HG02938 (cell line): ENCODE results near the gene OR52A1.
"Not testable (repeated sequence)": the region's sequence is repeated elsewhere in the genome, so short reads cannot be mapped to it uniquely, and the experiment has no call there.

ENCODE experiments used
- ATAC-seq: cut with Tn5 transposase; IDR thresholded peaks from one replicate; pipeline ENCODE4 v1.9.1; 2021; ENCODE audit warnings: mild to moderate bottlenecking, moderate library complexity; ENCODE audit not compliant: unreplicated experiment

Gene OR52A1

DNA sequence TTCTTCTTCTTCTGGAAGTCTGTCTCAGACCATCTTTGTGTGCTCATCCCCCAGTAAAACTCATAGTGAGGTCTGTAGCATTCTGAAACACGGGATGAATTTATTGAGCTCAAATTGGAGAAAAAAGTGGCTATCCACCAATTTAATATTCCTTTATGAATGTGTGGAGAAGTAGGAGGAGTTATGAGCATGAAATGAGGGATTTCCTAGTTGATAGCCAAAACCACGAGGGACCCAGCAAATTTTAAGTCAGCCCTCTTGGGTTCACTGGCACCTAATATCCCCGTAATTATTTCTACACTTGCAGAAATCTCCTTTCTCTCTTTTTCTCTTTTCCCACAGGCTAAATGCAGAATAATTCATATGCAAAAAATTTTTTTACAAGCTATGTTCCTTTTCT is at the start of gene OR52A1:
OR52A1 (minus strand) TSS at position 101 of the 400 bp plus-strand sequence. CDS start 2,388 bp downstream, outside the sequence.
- no peak for ATAC-seq

DNA sequence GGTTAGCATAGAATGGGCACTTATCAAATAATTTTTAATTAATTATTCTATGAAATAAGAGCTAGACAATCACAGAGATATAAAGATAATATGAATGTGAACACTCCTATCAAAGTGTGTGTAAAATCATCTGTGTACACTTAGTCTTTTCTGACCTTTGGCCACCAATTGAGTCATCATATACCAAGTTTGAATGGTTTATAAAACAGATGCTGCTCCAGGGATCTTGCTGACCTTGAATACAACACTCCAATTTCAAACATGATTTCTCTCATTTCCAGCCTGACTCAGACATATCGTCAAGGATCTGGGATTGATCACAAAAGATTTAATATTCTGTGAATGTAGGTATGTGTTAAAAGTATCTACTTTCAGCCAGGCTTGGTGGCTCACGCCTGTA is 48.8 kb upstream of the OR52A1 start:
- ATAC-seq, result no peak

GRCh38 chr11:5200582-5200981 is 46.0 kb upstream of the OR52A1 start, which contains the start of gene OR51V1:
TSS of gene OR51V1 (minus strand) at chr11:5200682. CDS start at chr11:5200682, 0 bp downstream.
- no peak for ATAC-seq

GRCh38 chr11:5198285-5198684 is 43.7 kb upstream of the OR52A1 start:
- ATAC-seq, result no peak

- no peak for ATAC-seq
Observed at GRCh38 chr11:5197536-5197935, 43.0 kb upstream of the OR52A1 start.

GRCh38 chr11:5196731-5197130 is 42.2 kb upstream of the OR52A1 start:
- ATAC-seq, result no peak

GRCh38 chr11:5196067-5196466 is 41.5 kb upstream of the OR52A1 start:
- ATAC-seq, result no peak

DNA sequence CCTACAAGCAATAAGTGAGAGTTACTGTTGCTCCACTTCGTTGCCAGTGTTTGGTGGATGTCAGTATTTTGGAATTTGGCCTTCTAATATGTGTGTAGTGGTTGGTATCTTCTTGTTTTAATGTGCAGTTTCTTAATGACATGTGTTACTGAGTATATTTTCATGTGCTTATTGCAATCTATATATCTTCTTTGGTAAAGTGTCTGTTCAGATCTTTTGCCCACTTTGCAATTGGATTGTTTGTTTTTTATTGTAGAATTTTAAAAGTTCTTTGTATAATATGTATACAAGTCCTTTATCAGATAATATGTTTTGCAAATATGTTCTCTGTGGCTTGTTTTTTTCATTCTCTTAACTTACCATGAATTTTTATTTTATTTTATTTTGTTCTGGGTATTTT is 38.2 kb upstream of the OR52A1 start:
- no peak for ATAC-seq

DNA sequence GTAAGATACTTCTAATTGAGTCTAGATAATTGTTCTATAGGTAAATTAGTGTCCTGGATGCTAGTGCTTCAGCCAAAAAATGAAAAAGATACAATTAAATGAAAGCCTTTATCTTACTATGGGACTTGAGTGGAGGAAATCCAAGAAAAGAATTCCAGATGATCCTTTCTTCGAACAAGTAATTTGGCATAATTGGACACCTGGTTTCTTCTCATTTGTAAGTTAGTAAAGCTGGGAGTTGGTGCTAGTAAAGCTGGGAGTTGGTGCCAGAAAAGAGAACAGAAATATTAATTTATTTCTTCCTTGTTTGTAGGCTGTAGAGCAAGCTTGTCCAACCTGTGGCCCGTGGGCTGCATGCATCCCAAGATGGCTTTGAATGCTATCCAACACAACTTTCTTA is 33.6 kb upstream of the OR52A1 start:
- ATAC-seq, result no peak

DNA sequence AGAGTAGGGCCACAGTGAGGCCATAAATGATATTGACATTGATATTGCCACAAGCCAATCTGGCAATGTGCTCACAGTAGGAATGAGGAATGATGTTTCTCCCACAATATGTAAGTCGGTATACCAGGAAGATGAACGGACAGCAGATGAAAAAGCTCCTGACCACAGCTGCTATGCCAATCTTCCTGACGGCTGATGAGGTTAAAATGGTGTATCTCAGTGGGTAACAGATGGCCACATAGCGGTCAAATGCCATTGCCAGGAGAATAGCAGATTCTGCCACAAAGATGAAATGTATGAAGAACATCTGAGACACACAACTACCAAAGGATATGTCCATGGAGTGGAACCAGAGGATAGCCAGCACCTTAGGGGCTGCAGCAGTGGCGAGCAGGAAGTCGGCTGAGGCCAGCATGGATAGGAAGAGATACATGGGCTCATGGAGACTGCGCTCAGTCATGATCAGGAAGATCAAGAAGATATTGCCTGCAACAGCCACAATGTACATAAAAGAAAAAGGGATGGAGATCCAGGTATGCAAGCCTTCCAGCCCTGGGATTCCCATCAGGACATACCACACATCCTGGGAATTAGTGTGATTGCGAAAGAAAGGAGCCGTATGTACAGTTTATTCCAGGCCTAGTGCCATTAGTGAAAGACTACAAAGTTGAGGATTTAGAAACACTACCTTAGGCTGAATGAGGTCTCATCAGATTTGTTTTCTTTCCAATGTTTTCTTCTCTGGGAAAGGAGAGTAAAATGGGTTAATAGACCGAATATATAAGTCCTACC is 23.7 kb upstream of the OR52A1 start:
- ATAC-seq, result no peak

DNA sequence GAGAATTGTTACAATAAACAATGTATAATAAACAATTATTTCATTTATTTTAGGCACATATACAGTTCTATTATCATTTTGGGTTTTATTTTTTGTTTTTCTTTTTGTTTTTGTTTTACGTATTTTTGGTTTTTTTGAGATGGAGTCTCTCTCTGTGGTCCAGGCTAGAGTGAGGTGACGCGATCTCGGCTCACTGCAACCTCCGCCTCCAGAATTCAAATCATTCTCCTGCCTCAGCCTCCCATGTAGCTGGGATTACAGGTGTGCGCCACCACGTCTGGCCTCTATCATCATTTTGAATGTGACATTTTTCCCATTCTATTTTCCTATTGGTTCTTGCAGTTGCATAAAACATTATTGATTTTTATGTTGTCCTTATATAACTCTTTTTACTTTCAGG is 20.4 kb upstream of the OR52A1 start:
- no peak for ATAC-seq

- no peak for ATAC-seq
Observed at GRCh38 chr11:5171856-5172255, 17.3 kb upstream of the OR52A1 start.

DNA sequence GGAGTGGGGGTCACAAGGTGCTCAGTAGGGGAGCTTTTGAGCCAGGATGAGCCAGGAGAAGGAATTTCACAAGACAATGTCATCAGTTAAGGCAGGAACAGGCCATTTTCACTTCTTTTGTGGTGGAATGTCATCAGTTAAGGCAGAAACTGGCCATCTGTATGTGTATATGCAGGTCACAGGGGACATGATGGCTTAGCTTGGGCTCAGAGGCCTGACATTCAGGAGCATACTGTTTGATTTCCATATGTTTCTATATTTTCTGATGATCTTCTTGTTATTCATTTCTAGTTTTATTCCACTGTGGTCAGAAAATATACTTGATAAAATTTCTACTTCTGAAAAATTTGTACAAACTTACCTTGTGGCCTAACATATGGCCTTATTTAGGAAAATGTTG is 11.3 kb upstream of the OR52A1 start:
- ATAC-seq, result not testable (repeated sequence)

DNA sequence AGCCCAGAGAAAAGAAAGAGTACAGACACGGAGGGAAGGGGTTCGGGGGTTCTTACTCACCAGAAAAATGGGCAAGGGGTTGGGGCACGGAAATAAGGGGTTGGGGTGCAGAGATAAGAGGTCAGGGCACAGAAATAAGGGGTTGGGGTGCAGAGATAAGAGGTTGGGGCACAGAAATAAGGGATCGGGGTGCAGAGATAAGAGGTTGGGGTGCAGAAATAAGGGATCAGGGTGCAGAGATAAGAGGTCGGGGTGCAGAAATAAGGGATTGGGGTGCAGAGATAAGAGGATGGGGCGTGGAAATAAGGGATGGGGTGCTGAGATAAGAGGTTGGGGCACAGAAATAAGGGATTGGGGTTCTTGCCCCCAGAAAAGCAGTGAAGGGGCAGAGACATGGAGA is 10.2 kb upstream of the OR52A1 start:
- not testable (repeated sequence) for ATAC-seq

DNA sequence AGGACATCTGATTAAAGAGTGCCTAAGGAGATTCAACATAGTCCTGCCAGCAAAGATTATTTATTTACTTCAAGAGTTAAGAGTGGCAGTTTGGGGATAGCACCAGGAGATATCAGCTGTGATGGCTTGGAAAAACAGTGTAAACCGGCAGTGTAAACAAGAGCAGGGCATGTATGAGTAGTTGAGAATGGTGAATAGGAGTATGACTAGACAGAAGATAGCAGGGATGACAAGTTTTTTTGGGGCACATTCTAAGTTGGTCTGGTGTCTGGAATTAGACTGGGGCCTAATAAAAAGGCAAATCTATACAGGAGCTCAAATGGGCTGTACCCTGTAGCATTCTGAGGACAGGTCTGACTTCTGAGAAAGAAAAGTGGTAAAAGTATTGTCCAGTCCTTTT is 6.5 kb upstream of the OR52A1 start:
- not testable (repeated sequence) for ATAC-seq

DNA sequence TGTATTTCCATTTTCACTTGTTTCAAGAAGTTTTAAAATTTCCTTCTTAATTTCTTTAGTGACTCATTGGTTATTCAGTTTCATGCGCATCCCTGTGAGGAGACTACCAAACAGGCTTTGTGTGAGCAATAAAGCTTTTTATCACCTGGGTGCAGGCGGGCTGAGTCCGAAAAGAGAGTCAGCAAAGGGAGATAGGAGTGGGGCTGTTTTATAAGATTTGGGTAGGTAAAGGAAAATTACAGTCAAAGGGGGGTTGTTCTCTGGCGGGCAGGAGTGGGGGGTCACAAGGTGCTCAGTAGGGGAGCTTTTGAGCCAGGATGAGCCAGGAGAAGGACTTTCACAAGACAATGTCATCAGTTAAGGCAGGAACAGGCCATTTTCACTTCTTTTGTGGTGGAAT is 5.7 kb upstream of the OR52A1 start:
- ATAC-seq, result not testable (repeated sequence)

GRCh38 chr11:5159806-5160205 is 5.2 kb upstream of the OR52A1 start:
- ATAC-seq, result no peak

DNA sequence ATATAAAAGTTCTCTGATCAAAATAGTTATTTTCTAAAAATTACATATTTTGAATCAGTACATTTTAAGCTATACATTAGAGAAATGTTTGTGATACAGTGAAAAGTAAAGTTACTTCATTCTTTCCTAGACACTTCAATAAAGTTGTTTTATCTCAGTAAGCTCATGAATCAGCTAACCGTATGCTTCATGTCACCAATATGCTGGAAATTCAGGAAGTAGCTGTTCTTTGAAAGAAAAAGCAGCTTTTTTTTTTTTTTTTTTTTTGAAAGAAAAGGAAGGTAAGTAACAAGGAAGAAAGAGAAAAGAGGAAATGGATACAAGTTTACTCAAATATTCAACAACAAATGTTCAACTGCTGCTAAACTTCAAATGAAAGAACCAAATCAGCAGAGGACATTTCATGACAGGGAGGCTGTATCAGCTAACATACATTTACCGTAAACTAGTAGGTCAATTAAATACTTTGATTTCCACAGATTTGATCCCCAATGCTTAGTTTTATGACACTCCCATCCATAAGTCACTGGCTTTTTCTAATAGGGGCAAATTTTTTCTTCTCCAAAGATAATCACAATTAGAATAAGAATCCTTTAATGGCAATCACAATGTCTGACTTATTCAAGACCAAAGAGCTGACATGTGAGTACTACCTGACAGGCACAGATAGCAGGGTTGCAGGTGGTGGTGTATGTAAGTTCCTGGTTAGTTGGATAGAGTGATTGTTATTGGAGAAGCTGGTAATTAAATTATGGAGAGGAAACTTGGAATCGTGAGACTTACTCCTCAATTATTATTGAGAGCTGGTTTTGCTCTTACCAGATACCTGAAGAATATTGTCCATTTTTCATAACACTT is 754 bp downstream of the OR52A1 start:
- no peak for ATAC-seq

DNA sequence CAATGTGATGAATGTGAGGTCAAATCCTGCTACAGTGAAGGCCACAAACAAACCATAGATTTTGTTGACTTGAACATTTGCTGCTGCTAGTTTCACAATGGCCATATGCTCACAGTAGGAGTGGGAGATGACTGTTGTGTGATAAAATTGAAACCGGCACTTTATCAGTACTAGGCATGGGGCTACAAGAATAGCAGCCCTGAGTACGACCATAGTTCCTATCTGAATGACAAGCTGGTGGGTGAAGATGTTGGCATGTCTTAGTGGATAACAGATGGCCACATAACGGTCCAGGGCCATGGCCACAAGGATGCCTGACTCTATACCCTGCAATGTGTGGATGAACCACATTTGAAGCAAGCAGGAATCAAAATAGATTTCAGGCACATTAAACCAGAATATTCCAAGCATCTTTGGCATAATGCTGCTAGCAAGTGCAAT is 2.8 kb downstream of the OR52A1 start:
- no peak for ATAC-seq

- not testable (repeated sequence) for ATAC-seq
Observed at GRCh38 chr11:5144206-5144605, 10.4 kb downstream of the OR52A1 start.

DNA sequence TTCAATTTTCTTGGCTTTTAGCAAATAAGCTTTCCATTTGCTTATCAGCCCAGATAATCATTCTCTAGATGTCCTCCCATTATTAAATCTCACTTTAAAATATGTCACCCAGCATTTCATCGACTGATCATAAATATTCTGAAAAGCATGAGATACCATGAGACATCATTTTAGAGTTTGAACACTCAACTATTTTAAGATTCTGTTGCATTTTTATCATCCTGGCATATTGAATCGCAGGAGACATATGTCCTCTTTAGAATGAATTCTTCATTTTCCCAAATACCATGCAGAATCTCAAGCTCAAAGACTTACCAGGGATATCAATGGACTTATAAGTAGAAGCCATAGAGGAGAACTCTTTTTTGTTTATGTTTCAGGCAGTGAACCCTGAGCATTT is 16.6 kb downstream of the OR52A1 start, which contains the start of gene OR52A5:
OR52A5 (minus strand) TSS at position 361 of the 400 bp plus-strand sequence. CDS start 5,714 bp downstream, outside the sequence.
- no peak for ATAC-seq

- no peak for ATAC-seq
Observed at GRCh38 chr11:5137014-5137413, 17.5 kb downstream of the OR52A1 start.
